Astrocyte (in vitro differentiated cells and primary cell): Measurements from ENCODE around the gene PTK6. TPM values are rescaled to one million over a fixed set of nuclear protein-coding genes. Genes with fewer than 3 reads are reported as not detected.
A peak's percentile ranks its signal among the peaks of the same experiment; 100 is the strongest.

Experiments used
- DNase-seq: peaks from one replicate; pipeline ENCODE4 v3.0.0-alpha.2; 2010; ENCODE audit warnings: low read depth
- FAIRE-seq: peaks from 2 replicates; lab custom pipeline; 2011; peaks lifted over from hg19 to GRCh38; lab: Jason Lieb, UNC
- H2AFZ ChIP-seq: 2 replicates; pipeline ENCODE4 v1.6.0; 2012; ENCODE audit warnings: low read depth, low read length, inconsistent platforms
- H3K27ac ChIP-seq: 2 replicates; pipeline ENCODE4 v1.5.1; 2011; ENCODE audit warnings: low read depth, low read length, inconsistent platforms
- H3K27me3 ChIP-seq: 2 replicates; pipeline ENCODE4 v1.6.0; 2011; ENCODE audit warnings: low read length, inconsistent platforms; ENCODE audit not compliant: insufficient read depth
- H3K36me3 ChIP-seq: 2 replicates; pipeline ENCODE4 v1.5.1; 2011; ENCODE audit warnings: low read length, inconsistent platforms; ENCODE audit not compliant: insufficient read depth
- H3K4me1 ChIP-seq: 2 replicates; pipeline ENCODE4 v1.5.1; 2011; ENCODE audit warnings: low read length, inconsistent platforms; ENCODE audit not compliant: insufficient read depth
- H3K4me2 ChIP-seq: 2 replicates; pipeline ENCODE4 v1.6.0; 2012; ENCODE audit warnings: low read length, inconsistent platforms
- H3K4me3 ChIP-seq: 2 replicates; pipeline ENCODE4 v1.5.1; 2011; ENCODE audit warnings: low read depth, mild to moderate bottlenecking, low read length, inconsistent platforms; ENCODE audit not compliant: insufficient read depth
- H3K79me2 ChIP-seq: 2 replicates; pipeline ENCODE4 v1.6.0; 2012; ENCODE audit warnings: mild to moderate bottlenecking, low read length, inconsistent platforms; ENCODE audit not compliant: insufficient read depth
- H3K9ac ChIP-seq: 2 replicates; pipeline ENCODE4 v1.6.0; 2012; ENCODE audit warnings: mild to moderate bottlenecking, low read length, inconsistent platforms
- H3K9me3 ChIP-seq: 2 replicates; pipeline ENCODE4 v1.5.1; 2012; ENCODE audit warnings: low read depth, mild to moderate bottlenecking, low read length, inconsistent platforms; ENCODE audit not compliant: insufficient read depth
- H4K20me1 ChIP-seq: 2 replicates; pipeline ENCODE4 v1.6.0; 2012; ENCODE audit warnings: low read length, inconsistent platforms; ENCODE audit not compliant: insufficient read depth
- H3K27ac Mint-ChIP-seq: one replicate; pipeline ENCODE4 v1.8.0; 2021; ENCODE audit warnings: mild to moderate bottlenecking, mixed read lengths; ENCODE audit not compliant: unreplicated experiment
- H3K27me3 Mint-ChIP-seq: one replicate; pipeline ENCODE4 v1.8.0; 2021; ENCODE audit warnings: low read depth, mixed read lengths; ENCODE audit not compliant: unreplicated experiment
- H3K36me3 Mint-ChIP-seq: one replicate; pipeline ENCODE4 v1.8.0; 2021; ENCODE audit warnings: low read depth, mixed read lengths; ENCODE audit not compliant: unreplicated experiment
- H3K4me1 Mint-ChIP-seq: one replicate; pipeline ENCODE4 v1.8.0; 2021; ENCODE audit warnings: low read depth, mixed read lengths; ENCODE audit not compliant: unreplicated experiment
- H3K4me3 Mint-ChIP-seq: one replicate; pipeline ENCODE4 v1.8.0; 2021; ENCODE audit warnings: mild to moderate bottlenecking, moderate library complexity, mixed read lengths; ENCODE audit not compliant: unreplicated experiment
- H3K9me3 Mint-ChIP-seq: one replicate; pipeline ENCODE4 v1.8.0; 2021; ENCODE audit warnings: mild to moderate bottlenecking, mixed read lengths; ENCODE audit not compliant: unreplicated experiment
- EZH2 ChIP-seq: IDR thresholded peaks from 2 replicates; pipeline ENCODE4 v1.6.1; 2012; ENCODE audit warnings: mild to moderate bottlenecking, low read length, inconsistent platforms; ENCODE audit not compliant: insufficient read depth
- total RNA-seq: library from RNA; stranded (reverse); gene quantifications from 2 replicates; pipeline ENCODE4 v1.2.1, GENCODE V29; 2021
- TF ChIP-seq, protein P1 (sequence below): IDR thresholded peaks from 2 replicates; pipeline ENCODE4 v1.5.1; 2011; ENCODE audit warnings: low read depth, mild to moderate bottlenecking, inconsistent platforms, low read length, moderate library complexity; ENCODE audit not compliant: insufficient read depth

Gene PTK6
- total RNA-seq, 1 donor from 2014 or later, result 0.18 TPM

DNA sequence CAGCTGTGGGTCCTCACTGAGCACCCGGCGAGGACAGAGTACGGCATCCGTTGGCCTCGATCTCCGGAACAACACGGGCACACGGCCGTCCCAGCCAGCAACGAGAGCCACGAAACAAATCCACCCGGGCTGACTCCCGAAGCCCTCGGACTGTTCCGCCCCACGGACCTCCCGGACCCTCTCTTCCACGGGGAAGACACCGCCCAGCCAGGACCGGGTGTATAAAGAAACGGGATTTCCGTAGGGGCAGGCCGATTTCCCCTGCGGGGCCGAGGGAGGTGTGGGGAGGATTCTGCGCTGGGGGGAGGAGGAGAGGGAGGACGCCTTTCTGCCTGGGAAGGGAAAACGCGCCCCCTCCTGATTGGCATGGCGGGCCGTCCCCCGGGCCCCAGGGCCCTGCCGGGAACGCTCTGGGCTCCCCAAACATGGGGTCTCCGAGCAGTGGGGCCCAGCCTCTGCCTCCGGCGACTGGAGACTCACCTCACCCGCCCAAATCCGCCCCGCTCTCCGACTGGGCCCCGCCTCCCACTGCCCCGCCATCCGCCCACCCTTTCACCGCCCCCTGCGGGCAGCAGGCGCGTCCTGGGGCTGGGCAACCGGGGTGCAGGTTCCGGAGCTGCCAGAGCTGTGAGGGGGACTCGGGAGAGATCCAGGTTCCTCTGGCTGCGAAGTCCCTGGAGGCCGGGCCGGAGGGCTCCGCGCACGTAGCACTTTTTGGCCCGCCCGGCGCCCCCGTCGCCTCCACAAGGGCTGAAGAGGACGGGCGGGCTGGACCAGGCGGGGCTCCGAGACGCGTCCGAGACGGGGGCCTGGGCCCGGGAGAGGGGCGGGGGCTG, 17.3 kb downstream of the PTK6 start:
- Histone ChIP-seq H3K9ac (peak overlapping the region; percentile 91), H3K79me2 (peaks cover 28% of the 10 kb centered on the region), H3K4me3 (peak overlapping the region; percentile 67), H2AFZ (peak overlapping the region; percentile 88), H3K36me3 (no peaks in the 10 kb centered on the region), H3K27me3 (no peaks in the 10 kb centered on the region), H3K27ac (peak overlapping the region; percentile 50), H4K20me1 (peaks cover 37% of the 10 kb centered on the region), H3K4me1 (peaks cover 14% of the 10 kb centered on the region), H3K4me2 (peak overlapping the region; percentile 100), H3K9me3 (no peaks in the 10 kb centered on the region)
- Mint-ChIP-seq H3K4me3 (peak overlapping the region; percentile 82), H3K27ac (peak overlapping the region; percentile 53), H3K27me3 (peaks cover 2% of the 10 kb centered on the region), H3K36me3 (peaks cover 17% of the 10 kb centered on the region), H3K9me3 (peaks cover 1% of the 10 kb centered on the region), H3K4me1 (peaks cover 2% of the 10 kb centered on the region)
- FAIRE-seq, result no peak
- TF ChIP-seq, protein P1, sequence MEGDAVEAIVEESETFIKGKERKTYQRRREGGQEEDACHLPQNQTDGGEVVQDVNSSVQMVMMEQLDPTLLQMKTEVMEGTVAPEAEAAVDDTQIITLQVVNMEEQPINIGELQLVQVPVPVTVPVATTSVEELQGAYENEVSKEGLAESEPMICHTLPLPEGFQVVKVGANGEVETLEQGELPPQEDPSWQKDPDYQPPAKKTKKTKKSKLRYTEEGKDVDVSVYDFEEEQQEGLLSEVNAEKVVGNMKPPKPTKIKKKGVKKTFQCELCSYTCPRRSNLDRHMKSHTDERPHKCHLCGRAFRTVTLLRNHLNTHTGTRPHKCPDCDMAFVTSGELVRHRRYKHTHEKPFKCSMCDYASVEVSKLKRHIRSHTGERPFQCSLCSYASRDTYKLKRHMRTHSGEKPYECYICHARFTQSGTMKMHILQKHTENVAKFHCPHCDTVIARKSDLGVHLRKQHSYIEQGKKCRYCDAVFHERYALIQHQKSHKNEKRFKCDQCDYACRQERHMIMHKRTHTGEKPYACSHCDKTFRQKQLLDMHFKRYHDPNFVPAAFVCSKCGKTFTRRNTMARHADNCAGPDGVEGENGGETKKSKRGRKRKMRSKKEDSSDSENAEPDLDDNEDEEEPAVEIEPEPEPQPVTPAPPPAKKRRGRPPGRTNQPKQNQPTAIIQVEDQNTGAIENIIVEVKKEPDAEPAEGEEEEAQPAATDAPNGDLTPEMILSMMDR, result no peak
- TF ChIP-seq EZH2, result peak; percentile 48
- DNase-seq, result peak; percentile 37

DNA sequence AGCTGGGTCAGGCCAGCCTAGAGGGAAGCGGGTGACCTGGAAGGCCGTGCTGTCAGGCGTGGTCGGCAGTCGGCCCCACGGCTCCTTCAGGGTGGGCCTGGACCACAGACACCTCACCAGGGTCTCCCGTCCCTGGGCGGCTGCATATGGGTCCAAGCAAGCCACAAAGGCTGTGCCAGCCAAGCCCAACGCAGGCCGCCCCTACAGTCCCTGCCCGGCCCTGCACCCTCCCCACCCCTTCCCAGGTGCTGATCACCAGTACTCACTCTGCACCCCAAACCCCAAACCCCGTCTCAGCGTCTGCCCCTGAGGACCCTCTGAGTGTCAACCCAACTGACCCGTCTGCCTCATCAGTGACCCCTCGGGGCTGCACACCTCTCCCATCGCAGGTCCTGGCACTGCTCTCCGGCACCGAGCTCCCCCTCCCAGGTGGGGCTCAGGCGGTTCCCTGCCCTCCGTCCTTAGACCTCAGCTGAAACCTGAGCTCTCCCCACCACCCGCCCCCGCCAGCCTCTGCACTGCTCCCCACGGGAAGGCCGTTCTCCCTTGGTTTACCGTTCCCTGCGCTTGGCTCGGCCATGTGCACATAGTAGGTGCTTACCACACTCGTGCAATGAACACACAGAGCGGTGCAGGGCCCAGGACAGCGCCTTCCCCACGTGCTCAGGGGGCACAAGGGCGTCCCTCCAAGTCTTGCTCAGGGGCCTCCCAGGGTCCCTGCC, 18.1 kb downstream of the PTK6 start:
- Histone ChIP-seq H3K79me2 (peaks cover 28% of the 10 kb centered on the region), H2AFZ (peak overlapping the region; percentile 88), H3K36me3 (no peaks in the 10 kb centered on the region), H3K4me2 (peak overlapping the region; percentile 100), H3K4me1 (peaks cover 14% of the 10 kb centered on the region), H4K20me1 (peaks cover 29% of the 10 kb centered on the region), H3K9ac (peak overlapping the region; percentile 91), H3K27me3 (no peaks in the 10 kb centered on the region), H3K4me3 (peak overlapping the region; percentile 67), H3K9me3 (no peaks in the 10 kb centered on the region), H3K27ac (no peak overlapping the region)
- no peak for DNase-seq
- Mint-ChIP-seq H3K4me3 (peak overlapping the region; percentile 82), H3K36me3 (peaks cover 12% of the 10 kb centered on the region), H3K4me1 (peaks cover 2% of the 10 kb centered on the region), H3K27ac (peak overlapping the region; percentile 53), H3K27me3 (peaks cover 2% of the 10 kb centered on the region), H3K9me3 (peaks cover 1% of the 10 kb centered on the region)
- no peak for FAIRE-seq
- no peak for TF ChIP-seq EZH2
- TF ChIP-seq, protein P1, result no peak
